VCaP (cell line): ENCODE measurements around the gene LZTFL1.

ENCODE experiments used
- H3K27ac ChIP-seq: fragments of 450-650 bp; 2 replicates; pipeline ENCODE4 v1.5.1; 2017
- TF ChIP-seq, protein P1 (sequence below): fragments of 450-650 bp; conservative IDR thresholded peaks from 2 replicates; pipeline ENCODE4 v1.5.1; 2017; ENCODE audit warnings: mild to moderate bottlenecking, moderate library complexity

The LZTFL1 gene

DNA sequence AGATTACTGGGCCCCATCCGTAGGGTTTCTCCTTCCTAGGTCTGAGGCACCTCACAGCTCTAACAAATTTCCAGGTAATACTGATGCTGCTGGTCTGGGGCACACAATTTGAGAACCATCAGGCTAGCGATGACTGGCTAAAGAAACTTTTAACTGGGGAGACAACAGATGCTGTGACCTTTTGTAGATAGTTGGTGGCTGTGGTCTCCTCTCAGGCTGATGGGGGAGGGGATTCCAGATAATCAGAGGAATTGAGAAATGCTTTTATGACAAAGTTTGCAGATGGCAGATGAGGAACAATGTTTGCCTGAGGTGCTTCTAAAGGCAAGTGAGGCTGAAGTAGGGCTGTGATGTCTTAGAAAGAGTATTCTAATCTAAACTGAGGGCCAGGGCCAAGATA is 30.6 kb upstream of the LZTFL1 start:
- TF ChIP-seq, protein P1, sequence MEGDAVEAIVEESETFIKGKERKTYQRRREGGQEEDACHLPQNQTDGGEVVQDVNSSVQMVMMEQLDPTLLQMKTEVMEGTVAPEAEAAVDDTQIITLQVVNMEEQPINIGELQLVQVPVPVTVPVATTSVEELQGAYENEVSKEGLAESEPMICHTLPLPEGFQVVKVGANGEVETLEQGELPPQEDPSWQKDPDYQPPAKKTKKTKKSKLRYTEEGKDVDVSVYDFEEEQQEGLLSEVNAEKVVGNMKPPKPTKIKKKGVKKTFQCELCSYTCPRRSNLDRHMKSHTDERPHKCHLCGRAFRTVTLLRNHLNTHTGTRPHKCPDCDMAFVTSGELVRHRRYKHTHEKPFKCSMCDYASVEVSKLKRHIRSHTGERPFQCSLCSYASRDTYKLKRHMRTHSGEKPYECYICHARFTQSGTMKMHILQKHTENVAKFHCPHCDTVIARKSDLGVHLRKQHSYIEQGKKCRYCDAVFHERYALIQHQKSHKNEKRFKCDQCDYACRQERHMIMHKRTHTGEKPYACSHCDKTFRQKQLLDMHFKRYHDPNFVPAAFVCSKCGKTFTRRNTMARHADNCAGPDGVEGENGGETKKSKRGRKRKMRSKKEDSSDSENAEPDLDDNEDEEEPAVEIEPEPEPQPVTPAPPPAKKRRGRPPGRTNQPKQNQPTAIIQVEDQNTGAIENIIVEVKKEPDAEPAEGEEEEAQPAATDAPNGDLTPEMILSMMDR: no peak
- H3K27ac ChIP-seq: no peak overlapping the region

DNA sequence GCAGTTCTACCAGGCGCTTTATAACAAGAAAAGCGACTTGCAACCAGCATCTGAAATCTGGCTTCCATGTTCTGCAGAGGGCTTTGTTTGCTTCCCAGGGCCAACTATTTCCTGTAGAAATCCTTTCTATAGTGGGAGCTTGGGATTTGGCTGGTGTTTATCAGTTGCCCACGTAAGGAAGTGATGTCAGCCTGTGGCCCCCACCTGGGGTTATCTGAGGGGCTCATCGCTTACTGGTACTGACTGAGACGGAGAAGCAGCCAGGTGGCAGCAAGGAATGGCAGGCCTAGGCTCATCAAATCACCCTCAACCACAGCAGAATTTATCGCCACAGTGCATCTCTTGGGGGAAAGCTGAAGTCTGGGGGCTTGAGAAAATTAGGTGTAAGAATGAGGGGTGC is 29.9 kb upstream of the LZTFL1 start:
- no peak overlapping the region for H3K27ac ChIP-seq
- TF ChIP-seq, protein P1: no peak

DNA sequence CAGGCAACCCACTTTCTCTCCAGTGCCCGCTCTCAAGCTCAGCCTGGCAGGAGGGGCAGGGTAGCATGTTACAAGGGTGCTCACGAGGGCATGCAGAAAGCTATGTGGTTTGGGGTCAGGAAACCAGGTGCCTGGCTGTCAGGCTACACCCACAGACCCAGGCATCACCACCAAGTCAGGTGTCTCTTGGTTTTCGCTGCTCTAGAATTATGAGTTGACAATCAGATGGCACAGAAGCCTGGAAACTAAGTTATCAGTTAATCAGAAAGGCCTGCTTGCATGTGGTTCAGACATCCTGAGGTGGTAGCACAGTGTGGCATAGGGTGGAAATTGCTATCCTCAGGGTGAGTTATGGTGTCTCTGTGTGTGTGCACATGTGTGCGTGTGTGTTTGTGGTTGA is 28.2 kb upstream of the LZTFL1 start:
- H3K27ac ChIP-seq: no peak overlapping the region
- TF ChIP-seq, protein P1: no peak

DNA sequence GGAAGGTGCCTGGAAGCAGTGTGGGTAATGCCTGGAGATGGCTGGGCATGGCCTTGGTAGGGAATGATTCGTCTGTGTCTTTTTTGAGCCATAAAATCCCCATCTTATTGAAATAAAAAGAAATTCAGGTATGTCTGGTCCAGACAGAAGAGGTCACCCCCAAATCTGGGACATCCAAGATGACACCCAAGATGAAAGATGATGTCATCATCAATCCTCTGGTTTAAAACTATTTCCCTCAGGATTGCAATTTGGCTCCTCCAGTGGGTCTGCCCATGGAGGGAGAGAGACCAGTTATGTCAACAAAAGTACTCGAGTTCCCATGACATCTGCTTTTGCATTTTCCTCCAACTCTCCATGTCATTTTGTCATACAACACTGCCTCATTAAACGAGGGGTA is 27.7 kb upstream of the LZTFL1 start:
- no peak overlapping the region for H3K27ac ChIP-seq
- TF ChIP-seq, protein P1: no peak

DNA sequence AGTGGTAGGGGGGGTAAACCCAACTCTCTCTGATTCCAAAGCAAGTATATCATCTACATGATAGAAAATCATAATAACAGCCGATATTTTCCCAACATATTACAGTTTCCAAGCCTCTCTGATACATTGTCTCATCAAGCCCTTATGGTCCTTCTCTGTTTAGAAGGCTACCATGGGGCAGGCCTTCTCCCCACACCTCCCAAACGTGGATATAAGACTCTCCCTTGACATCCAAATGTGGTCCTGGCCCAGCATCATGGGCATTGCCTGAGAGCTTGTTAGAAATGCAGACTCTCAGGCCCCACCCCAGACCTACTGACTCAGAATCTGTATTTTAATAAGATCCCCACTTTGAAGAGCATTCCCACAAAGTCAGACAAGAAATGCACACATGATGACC is 26.7 kb upstream of the LZTFL1 start:
- no peak overlapping the region; the same call in 1 of the 2 replicates for H3K27ac ChIP-seq
- TF ChIP-seq, protein P1: no peak

DNA sequence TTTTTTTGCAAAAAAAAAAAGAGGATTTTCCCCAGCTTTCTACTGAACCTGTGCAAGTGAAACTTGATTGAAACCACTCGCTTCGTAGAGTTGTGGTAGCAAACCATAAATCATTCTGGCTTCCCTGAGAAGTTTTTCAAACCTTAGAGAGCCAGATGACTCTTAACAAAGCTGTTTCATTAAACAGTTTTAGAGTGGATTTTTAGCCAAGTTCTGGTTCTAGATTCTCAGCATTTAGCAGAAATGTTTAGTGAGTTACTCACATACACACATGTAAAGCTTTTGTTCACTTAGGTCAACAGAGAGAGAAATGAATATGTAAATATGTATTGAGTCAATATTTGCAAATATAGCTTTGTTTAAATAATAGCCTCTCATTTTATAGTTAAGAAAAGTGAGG is 26.3 kb upstream of the LZTFL1 start:
- TF ChIP-seq, protein P1: no peak
- no peak overlapping the region; the same call in 1 of the 2 replicates for H3K27ac ChIP-seq

DNA sequence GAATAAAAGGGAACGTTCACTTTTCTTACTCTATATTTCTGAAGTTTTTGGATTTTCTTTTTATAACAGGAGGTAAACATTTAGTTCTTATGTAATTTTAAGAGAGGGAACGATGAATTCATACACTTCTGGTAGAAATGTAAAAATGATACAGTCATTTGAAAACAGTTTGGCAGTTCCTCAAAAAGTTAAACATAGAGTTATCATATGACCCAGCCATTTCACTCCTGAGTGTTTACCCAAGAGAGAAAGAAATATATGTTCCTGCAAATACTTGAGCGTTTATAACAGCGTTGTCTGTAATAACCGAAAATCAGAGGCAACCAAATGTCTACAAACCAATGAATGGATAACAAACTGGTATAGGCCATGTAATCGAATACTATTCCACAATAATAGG is 23.6 kb upstream of the LZTFL1 start:
- TF ChIP-seq, protein P1: no peak

More for the DNA sequence above, 23.6 kb upstream of the LZTFL1 start:
- no peak overlapping the region for H3K27ac ChIP-seq
